Activated CD4-positive, alpha-beta T cell treated with anti-CD3 and anti-CD28 coated beads, Interleukin-2, amount 50 U/mL, for 1 hour (primary cell): Measurements from ENCODE around the gene SEC14L5.
"Not testable (repeated sequence)": the region's sequence is repeated elsewhere in the genome, so short reads cannot be mapped to it uniquely, and the experiment has no call there.

Source experiments
- DNase-seq: peaks from one replicate; pipeline ENCODE4 v3.0.0-alpha.2; 2020

Gene SEC14L5

GRCh38 chr16:4957720-4958509, at the start of gene SEC14L5:
TSS of gene SEC14L5 (plus strand) at chr16:4958330. CDS start at chr16:4959324, 994 bp downstream.
- DNase-seq: peak; percentile 92

DNA sequence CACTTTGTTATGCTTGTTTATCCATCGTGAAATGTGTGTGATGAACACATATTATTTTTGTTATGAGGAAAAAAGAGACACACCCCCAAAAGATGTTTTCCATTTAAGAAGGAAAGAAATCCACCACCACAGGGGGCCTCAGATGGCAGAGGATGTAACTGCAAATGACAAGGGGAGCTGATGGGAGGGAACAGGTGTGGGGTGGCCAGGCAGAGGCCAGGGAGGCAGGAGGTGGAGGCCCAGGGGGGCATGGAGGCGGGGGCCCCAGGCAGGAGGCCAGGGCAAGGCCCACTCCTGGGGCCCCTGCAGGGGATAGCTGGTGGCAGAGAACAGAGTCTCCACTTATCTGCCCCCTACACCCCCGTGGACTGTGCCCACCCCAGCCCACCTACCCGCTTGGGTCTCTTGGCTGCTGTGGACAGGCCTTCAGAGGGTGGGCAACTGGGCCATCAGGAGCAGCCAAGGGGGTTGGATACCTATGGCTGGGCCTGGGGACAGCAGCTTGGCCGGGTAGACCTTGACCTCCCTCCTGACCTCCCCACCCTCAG, 49.2 kb upstream of the SEC14L5 start:
- no peak for DNase-seq

GRCh38 chr16:4909825-4910224, 48.3 kb upstream of the SEC14L5 start:
- no peak for DNase-seq

DNA sequence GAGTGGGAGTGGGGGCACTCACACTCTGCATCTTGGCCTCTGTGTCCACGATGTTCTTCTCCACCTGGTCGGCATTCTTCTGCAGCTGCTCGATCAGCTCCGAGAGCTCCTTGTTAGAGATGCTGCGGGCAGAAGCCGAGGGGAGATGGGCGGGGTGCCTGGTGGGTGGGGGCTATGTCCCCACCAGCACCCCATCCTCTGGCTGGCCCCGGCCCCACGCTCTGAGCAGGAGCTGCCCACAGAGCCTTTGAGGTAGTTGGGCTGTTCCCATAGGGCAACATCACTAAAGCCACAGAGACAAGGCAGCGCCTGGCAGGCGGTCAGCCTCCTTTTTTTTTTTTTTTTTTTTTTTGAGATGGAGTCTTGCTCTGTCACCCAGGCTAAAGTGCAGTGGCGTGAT, 47.3 kb upstream of the SEC14L5 start:
- no peak for DNase-seq

DNA sequence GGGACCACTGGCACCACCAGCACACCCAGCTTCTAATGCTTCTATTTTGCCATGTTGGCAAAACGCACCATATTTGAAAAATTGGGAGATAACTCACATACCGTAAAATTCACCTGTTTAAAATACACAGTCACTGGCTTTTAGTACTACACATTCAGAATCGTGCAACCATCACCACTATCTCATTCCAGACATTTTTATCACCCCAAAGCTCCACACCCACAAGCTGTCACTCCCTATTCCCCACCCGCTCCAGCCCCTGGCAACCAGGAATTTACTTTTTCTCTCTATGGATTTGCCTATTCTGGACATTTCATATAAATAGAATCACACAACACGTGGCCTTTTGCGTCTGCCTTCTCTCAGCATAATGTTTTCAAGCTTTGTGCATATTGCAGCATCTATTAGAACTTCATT, 46.2 kb upstream of the SEC14L5 start:
- DNase-seq: no peak

- no peak for DNase-seq
Observed at GRCh38 chr16:4913130-4913773, 44.9 kb upstream of the SEC14L5 start.

DNA sequence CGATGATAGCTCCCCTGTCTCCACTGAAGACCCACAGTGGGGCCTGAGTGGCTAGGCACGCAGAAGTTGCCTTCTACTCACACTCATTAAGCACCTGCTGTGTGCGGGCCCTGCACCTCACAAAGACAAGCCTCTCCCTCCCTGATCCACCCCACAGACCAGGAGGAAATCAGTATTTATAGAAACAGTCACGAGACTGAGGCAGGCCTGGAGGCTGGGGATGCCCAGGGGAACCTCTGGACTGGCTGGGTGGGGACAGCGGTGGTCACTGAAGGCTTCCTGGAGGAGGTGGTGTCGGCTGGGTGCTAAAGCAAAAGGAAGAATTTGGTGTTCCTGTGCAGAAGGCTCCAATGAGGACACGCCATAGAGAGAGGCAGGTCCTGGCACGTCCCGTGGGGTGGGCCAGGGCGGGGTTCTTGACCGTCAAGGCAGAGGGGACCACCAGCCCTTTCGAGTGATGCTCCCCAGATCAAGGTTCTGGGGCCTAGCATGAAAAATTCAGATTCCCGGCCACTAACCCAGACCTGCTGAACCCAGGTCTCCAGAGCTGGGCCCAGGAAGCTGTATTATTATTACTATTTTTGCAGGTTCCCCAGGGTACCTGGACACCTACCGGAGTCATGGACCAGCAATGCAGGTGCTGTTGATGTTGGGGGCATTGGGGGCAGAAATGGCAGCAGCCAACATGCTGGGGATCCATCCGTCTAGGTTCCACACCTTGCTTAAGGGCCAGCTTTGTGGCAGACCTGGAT, 44.2 kb upstream of the SEC14L5 start:
- no peak for DNase-seq

DNA sequence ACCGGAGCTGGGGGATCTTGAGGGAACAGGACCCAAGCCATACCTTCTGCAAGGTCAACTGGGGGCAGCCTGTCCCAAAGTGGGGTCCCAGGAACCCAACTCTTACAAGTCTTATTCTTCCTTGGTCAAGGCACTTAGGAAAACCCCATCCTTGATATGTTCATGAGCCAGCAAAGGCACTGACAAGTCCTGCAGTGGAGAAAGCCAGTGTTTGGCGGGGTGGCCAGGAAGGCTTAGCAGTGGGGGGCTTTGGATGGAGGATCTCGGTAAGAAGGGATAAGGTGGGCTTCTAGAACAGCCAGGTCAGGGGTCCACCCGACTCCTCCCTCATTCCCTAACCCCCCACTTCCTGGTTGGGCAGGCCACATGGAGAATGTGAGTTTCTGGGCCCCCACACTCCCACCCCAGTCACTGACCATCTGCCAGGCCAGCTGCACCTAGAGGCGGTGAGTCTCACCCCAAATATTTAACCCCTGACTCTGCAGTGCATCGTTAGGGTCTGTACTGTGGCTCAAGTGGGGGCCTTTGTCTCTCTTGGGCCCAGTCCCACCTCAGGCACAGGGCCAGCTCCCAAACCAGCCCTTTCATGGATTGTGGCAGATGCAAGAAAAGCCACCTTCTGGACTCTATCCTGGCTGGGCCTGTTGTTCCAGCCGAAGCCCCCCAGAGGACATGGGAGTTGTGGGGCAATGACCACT, 43.5 kb upstream of the SEC14L5 start:
- no peak for DNase-seq

DNA sequence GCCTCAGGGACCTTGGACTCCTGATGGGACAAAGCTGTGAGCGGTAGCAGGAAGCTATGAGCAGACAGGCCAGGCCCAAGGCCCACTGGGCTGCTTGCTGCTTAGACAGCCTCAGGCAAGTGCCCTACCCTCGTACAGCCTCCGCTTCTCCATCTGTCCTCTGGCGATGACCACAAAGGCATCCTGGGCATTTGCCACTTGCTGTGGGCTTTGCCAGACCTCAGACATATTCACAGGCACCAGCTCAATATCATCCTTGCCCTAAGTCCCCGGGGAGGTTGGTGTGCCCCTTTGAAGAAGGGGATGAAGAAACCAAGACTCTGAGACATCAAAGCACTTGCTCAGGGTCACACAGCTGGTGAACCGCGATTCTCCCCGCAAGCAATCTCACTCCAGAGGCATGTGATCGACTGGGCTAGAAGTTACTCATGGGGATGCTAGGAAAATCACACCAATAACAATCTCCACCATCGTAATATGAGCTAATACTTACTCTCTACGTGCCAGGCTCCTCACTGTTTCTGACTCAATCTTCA, 42.8 kb upstream of the SEC14L5 start:
- no peak for DNase-seq

DNA sequence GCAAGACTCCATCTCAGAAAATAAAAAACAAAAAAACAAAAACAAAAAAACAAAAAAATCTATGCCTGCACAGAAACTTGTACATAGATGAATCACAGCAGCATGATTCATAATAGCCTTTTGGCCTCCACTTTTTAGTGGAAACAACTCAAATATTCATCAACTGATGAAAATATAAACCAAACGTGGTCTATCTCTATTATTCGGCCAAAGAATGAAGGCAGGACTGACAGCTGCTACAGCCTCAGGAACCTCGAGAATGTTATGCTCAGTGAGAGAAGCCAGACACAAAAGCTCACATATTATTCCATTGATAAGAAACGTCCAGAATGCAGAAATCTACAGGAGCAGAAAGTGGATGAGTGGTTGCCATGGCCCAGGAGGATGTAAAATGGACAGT, 41.0 kb upstream of the SEC14L5 start:
- no peak for DNase-seq

DNA sequence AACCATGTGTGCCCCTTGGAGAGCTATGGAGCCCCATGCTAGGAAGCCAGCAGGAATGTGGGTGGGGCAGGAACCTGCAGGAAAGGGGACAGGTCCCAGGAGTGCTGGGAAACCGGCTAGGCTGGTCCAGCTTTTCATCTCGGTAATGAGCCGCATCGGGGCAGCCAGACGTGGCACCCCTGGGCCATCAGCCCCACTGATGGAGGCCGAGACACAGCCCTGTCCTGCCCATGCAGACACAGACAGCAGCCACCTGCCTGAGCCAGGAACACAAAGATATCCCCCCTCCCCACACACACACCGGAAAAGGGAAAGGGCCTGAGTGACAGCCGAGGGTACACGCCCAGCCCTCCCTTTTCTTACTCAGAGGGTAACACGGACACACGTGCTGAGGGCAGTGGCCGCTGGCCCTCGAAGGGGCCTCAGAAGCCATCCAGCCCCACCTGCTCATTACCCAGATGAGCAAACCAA, 39.3 kb upstream of the SEC14L5 start:
- DNase-seq: no peak

GRCh38 chr16:4920826-4921225, 37.3 kb upstream of the SEC14L5 start:
- DNase-seq: no peak

GRCh38 chr16:4922721-4923342, 35.3 kb upstream of the SEC14L5 start:
- DNase-seq: no peak

GRCh38 chr16:4923853-4924252, 34.3 kb upstream of the SEC14L5 start:
- DNase-seq: no peak

GRCh38 chr16:4924593-4925292, 33.4 kb upstream of the SEC14L5 start:
- DNase-seq: no peak

- DNase-seq: no peak
Observed at GRCh38 chr16:4925293-4925607, 32.9 kb upstream of the SEC14L5 start.

- no peak for DNase-seq
Observed at GRCh38 chr16:4925791-4926190, 32.3 kb upstream of the SEC14L5 start.

- DNase-seq: no peak
Observed at GRCh38 chr16:4926928-4927327, 31.2 kb upstream of the SEC14L5 start.

DNA sequence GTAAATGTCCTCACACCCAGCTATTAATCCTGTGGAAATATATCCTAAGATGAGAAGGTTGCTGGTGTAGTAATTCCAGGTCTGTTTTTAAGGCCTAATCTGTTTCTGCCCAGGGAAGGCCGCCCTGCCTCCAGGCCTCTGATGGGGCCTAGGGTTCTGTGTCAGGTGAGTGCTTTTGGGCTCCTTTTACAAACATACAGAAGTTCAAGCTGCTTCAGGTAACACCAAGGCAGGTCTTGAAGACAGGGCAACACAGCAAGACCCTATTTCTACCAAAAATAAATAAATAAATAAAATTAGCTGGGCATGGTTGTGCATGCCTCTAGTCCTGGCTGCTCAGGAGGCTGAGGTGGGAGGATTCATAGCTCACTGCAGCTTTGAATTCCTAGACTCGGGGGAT, 30.5 kb upstream of the SEC14L5 start:
- no peak for DNase-seq

DNA sequence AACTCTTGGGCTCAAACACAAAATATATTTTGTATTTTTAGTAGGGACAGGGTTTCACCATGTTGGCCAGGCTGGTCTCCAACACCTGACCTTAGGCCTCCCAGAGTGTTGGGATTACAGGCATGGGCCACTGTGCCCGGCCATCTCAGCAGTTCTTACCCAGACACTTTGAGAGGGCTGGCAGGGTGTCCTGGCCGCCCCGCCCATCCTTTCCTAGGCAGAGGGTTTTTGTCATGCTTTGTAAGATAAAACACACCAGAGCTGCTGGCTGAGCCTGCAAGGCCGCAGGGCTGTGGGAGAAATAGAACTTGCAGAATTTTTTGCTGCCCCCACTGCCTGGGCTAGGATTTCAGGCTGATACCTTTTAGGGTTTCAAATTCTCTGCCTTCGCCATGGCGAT, 29.9 kb upstream of the SEC14L5 start:
- no peak for DNase-seq

- not testable (repeated sequence) for DNase-seq
Observed at GRCh38 chr16:4929619-4930018, 28.5 kb upstream of the SEC14L5 start.

DNA sequence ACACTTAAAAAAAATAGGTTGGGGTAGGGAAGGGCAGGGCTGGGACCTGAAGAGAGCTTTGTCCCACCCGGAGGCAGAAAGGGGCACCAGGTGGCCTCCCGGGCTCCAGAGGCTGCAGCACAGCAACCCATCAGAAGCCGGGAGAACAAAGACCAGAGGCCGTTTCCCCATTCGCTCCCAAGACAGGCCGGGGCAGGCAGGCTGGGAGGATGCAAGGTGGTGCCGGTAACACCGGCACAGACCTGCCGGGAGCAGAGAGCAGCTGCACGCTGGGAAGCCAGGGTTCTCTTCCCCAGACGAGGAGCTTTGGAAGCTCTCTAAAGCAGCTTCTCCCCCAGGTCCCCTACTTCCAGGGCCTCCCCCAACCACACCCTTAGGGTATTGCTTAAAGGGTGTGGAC, 26.7 kb upstream of the SEC14L5 start:
- DNase-seq: no peak
